B cell (primary cell): ENCODE measurements around the gene ANO9.

ENCODE experiments used
- EZH2 ChIP-seq: IDR thresholded peaks from 2 replicates; pipeline ENCODE4 v1.6.1; 2012; ENCODE audit warnings: borderline replicate concordance, low read depth, mild to moderate bottlenecking, moderate library complexity, low read length; ENCODE audit not compliant: insufficient read depth, poor library complexity, severe bottlenecking
- TF ChIP-seq, protein P1 (sequence below): fragments of 200-600 bp; IDR thresholded peaks from one replicate; pipeline ENCODE4 v1.8.0; 2022; ENCODE audit warnings: antibody characterized with exemption, mild to moderate bottlenecking

- TF ChIP-seq, protein P1, sequence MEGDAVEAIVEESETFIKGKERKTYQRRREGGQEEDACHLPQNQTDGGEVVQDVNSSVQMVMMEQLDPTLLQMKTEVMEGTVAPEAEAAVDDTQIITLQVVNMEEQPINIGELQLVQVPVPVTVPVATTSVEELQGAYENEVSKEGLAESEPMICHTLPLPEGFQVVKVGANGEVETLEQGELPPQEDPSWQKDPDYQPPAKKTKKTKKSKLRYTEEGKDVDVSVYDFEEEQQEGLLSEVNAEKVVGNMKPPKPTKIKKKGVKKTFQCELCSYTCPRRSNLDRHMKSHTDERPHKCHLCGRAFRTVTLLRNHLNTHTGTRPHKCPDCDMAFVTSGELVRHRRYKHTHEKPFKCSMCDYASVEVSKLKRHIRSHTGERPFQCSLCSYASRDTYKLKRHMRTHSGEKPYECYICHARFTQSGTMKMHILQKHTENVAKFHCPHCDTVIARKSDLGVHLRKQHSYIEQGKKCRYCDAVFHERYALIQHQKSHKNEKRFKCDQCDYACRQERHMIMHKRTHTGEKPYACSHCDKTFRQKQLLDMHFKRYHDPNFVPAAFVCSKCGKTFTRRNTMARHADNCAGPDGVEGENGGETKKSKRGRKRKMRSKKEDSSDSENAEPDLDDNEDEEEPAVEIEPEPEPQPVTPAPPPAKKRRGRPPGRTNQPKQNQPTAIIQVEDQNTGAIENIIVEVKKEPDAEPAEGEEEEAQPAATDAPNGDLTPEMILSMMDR: no peak
- no peak for TF ChIP-seq EZH2
Measured at GRCh38 chr11:380491-380890, 61.3 kb downstream of the ANO9 start.
